ENCODE data around the gene TBC1D9.
"Not testable (repeated sequence)": the region's sequence is repeated elsewhere in the genome, so short reads cannot be mapped to it uniquely, and the experiment has no call there.

Gene TBC1D9
- total RNA-seq: 4.8 to 15.7 reads per million in 2 donors

DNA sequence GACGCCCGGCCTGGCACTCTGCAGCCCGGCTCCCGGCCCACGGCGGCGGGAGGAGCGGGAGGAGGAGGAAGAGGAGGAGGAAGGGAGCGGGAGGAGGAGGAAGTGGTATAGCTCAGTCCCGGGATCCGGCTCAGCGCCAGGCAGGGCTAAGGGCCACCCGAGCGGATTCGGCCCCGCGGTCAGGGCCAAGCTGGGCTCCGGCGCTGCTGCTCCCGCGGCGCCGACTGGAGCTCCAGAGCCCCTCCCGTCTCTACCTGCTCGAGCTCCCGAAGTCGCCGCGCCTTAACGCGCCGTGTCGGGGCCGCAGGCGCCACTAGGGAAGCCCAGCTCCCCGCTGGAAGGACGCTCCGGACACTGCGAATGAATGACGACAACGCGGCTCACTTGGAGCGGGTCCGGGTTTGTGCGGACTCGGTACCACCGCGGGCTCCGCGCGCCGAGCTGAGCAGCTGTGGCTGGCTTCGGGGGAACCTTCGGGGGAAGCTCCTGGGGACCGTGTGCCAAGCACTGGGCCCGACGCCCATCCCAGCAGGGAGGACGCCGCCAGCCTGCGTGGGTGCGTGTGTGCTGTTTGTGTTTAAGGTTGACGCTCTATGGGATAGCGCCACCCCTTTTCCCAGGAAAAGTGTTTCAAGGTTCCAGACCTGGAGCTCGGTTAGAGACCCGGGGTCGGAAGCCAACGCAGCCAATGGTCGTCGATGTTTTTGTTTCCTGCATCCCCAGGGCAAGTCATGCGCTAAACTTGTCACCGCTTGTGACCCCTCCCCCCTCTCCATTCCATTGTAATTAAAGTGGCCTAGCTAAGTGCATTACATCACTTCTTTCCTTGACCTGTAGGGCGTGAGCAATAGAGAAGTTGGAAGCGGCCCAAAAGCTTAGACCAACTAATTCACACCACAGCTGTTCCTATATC, at the start of gene TBC1D9:
TBC1D9 (minus strand) TSS at position 67 of the 913 bp plus-strand sequence. CDS start 340 bp downstream, outside the sequence.
- peak; percentile 4 for DNase-seq

DNA sequence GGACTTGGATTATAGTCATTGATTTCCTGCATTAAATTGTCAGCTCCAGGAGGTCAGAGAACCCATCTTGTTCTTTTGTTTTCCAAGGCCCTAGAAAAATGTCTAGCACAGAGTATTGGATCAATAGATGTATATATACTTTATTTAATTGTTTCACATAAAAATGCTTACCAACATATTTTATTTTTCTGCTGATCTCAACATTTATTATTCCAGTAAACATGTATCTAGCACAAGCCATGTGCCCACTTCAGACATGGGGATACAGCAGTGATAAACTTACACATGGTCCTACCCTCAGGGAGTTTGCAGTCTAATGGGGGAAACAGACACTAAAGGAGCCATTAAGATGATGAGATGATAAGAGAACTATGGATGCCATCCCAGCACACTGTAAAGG, 49.1 kb upstream of the TBC1D9 start:
- no peak for DNase-seq

DNA sequence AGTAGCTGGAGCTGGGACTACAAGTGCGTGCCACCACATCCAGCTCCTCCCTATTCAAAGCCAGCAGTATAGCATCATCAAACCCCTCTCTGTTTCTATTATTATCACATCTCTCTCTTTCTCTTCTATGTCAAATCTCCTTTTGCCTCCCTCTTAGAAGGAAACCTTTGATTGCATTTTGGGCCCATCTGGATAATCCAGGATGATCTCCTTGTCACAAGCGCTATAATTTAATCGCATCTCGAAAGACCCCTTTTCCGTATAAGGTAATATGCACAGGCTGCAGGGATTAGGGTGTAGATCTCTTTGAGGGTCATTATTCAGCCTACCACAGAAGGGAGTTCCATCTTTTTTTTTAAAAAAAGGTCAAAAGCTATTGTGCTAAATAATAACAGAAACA, 46.4 kb upstream of the TBC1D9 start:
- no peak for DNase-seq

DNA sequence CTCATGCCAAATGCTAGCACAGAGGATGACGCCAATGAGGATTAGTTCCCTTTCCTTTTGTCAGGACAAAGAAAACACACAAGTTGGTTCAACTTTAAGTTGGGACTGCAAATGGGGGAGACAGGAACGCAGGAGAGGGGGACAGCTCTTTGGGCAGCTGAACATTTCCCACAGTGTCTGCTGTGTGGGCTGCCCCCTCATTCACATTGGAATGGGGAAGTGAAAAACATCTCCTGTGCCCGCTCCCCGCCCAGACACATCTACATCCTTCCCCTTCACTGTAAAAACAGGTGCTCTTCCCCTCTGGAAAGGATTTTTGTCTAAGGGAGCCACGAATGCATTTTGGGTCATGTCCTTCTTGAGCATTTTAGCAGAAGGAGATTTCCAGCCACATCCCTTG, 44.5 kb upstream of the TBC1D9 start:
- DNase-seq: no peak

DNA sequence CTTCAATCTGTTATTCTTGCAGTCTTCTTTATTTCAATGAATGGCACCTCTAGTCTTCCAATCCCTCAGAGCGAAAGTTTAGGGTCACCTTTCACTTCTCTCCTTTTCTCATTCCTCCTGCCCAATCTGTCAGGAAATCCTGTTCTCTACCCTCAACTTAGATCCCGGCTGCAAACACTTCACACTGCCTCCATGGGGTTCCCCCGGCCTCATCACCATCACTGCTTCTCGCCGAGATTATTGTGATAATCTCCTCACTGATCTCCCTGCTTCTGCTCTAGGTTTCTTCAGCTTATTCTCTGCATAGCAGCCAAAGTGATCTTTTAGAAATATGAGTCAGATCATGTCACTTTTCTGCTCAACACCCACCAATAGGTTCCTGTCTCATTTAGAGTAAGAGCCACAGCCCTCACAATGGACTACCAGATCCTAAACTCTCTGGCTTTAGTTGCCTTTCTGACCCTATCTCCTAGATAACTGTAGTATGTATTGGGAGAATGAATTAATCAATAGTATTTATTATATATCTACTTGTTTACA, 43.6 kb upstream of the TBC1D9 start:
- DNase-seq: no peak

DNA sequence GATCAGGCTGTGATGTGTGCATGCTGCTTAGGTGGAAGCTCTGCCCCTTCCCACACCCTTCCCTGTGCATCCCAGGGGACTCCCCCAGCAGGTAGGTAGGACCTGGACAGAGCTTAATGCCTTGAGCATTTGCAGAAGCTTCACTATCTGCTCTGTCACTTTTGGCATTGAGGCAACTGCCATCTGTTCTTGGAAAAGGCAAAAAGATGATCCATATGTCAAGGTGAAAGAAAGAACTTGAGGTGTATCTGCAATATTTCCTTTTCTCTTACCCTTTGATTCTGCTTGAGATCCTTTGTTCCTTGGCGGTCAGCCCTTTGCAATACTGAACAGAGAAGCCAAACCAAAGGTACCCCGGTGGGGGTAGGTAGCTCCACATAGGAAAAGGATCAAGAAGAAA, 37.1 kb upstream of the TBC1D9 start:
- no peak for DNase-seq

DNA sequence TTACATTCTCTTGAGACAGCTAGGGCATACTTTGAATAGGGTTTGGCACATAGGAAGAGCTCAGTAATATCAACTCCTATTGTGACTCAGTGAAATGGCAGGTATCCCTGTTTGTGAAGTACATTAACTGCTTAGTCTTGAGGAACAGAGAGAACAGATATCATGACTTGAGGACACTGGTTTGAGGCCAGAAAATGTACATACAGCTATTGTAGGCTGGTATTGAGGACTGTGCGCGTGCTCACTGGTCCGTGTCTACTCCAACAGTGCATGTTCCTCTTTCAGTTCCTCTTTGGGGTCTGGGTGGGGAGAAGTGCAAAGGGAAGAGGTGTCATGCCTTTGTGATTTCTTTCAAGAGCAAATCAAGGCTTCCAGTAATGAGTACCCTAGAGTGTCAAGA, 34.6 kb upstream of the TBC1D9 start:
- no peak for DNase-seq

DNA sequence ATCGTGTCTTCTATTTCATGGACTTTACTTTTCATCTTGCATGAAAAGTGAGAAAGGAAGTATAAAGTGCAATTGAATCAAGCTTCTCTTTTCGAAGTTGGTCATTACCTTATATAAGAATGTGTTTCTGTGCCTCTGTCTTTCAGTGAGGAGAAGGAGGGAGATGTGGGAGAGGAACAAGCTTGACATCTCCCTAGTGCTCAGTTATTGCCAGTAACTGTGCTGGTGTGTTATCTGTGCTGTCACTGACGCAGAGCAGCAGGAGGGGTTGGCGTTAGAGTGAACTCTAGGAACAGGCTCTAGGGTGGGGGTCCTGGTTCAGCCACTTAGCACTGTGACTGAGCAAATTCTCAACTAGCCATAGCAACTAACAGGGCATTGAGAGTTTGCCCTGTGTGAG, 34.0 kb upstream of the TBC1D9 start:
- no peak for DNase-seq

DNA sequence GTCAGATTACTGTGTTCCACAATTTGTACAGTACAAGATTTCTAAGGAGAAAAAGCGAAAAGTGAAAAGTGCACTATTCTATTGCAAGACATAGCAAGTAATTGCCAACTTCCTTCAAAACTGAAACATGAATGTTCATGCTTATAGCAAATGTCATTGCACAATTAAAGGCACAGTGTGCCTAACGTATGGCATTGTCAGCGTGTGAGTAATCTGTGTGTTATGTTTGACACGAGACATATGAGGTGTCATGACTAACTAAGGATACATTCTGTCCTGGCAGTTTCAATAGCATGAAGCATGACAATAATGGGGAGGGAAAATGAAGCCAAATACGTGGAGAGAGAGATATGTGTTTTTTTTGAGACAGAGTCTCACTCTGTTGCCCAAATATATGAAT, 33.6 kb upstream of the TBC1D9 start:
- no peak for DNase-seq

DNA sequence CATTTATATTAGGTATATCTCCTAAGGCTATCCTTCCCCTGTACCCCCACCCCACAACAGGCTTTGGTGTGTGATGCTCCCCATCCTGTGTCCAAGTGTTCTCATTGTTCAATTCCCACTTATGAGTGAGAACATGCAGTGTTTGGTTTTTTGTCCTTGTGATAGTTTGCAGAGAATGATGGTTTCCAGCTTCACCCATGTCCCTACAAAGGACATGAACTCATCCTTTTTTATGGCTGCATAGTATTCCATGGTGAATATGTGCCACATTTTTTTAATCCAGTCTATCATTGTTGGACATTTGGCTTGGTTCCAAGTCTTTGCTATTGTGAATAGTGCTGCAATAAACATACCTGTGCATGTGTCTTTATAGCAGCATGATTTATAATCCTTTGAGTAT, 26.6 kb upstream of the TBC1D9 start:
- not testable (repeated sequence) for DNase-seq

DNA sequence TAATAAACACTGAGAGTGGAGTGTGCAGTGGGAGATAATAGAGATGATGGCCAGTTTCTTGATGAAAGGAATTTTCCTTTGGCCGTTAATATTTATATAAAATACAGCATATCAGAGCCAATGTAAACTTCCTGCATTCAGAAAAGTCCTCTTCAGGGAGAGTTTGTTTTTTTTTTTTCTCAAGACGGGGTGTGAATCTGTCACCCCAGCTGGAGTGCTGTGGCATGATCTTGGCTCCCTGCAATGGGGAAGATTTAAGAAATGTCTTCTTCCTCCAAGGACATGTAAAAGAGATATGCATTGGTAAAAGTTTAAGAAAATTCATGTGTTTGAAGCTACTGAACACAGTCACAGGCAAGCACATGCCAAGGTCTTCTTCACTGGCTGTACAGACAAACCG, 25.4 kb upstream of the TBC1D9 start:
- DNase-seq: no peak

DNA sequence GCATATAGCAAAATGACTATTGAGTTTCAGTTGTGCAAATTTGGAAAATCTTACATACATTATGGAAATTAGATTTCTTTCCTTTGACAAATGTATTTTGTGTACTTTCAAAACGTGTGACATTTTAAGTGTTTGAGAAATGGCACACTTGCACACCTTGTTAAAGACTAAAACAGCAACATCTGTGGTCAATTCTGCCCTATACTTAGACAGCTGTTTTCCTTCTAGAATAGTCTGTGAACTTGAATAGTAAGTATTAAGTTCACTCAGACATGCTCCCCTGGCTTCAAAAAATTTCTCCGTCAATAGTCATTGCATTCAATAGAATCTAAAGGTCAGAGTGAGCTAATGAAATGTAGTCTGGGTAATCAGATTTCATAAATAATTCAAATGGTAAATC, 21.7 kb upstream of the TBC1D9 start:
- no peak for DNase-seq

DNA sequence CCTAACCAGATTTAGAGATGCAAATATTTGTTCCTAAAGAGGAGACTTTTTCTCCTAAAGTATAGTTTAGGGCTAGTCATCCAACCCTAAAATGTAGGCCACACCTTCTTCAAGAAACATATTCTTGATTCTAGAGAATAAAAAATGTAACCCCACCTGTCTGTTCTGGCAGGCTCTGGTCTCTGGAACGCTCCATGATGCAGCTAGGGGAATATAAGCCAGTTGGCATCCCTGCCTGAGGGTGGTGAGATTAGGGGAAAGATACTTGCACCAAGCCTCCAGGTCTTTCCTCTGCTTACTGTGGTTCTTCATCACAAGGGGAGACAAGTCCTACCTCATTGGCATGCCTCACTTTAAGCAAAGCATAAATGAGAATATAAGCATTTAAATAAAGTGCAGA, 21.2 kb upstream of the TBC1D9 start:
- DNase-seq: no peak

DNA sequence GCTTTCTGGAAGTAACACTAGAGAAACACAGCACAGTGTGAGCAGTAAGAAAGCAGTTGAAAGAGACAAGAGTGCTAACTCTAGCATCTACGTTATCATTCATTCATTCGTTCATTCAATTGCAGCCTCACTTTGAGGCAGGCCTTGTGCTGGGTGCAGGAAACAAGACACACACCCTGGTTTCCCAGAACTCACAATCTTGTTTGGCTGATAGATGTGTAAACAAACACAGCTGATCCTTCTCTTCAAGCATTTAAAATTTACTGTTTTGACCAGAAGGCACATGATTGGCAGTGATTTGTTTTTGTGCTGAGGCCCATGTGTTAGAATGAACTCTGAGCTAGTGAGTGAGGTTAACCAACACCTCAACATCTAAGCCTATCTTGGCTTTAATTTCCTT, 20.4 kb upstream of the TBC1D9 start:
- DNase-seq: no peak

DNA sequence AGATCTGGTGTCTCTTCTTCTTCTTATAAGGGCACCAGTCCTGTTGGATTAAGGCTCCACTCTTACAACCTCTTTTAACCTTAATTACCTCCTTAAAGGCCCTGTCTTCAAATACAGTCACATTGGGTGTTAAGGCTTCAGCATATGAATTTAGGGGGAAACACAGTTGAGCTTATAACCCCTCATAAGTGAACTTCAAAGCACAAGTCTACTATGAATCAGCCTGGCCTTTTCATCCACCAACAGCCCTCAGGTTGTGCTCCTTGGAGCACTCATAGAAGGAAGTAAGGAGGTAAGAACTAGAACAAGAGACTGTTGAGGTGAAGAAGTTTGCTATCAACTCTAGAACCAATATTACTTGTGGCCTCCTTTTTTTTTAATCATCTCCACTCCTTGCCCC, 18.8 kb upstream of the TBC1D9 start:
- DNase-seq: no peak

DNA sequence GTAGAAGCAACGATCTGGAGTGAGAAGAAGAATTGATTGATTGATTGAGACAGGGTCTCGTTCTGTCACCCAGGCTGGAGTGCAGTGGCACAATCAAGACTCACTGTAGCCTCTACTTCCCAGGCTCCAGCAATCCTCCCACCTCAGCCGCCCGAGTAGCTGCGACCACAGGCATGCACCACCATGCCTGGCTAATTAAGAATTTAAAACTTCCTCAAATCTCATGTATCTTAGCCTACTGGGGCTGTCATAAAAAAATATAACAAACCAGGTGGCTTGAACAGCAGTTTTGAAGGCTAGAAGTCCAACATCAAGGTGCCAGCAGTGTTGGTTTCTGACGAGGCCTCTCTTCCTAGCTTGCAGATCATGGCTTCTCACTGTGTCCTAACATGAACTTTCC, 18.3 kb upstream of the TBC1D9 start:
- no peak for DNase-seq

DNA sequence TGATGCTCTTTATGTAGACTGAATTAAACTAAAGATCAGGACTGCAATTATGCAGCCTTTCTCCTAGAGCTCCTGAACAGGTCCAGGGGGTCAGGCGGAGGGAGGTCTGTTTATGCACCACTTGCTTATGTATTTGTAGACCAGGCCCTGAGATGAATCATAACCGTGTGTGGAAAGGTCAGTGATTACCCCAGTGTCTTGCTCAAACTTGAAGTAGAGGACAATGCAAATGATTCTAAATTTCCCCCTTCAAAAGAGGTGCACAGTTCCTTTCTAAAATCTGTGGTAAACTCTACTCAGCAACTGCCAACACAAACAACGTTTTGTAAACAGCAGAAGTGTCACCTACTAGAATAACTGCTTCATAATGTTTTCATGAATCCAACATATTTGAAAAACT, 13.0 kb upstream of the TBC1D9 start:
- DNase-seq: no peak

DNA sequence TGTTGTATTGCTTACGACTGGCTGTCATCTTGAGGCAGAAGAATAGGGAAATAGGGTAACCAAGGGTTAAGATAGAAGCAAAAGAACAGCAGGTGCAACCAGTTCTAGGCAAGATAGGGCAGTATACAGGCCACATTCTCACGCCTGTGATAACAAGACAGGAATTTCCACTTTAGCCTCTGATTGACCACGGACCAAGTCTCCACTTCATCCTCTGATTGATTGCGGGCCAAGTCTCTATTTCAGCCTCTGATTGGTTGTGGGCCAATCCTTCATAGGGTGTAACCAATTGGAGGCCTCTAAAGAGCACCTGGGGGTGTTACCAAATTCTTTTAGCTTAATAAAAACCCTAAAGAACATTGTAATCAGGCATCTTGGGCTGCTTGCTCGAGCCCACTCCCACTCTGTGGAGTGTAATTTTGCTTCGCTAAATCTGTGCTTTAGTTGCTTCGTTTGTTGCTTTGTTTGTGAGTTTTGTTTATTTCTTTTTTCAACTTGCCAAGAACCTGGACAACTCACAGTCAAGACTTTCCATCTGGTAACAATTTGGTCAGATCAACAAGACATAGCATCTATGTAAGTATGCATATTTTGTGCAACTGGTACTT, 8.7 kb upstream of the TBC1D9 start:
- no peak for DNase-seq

DNA sequence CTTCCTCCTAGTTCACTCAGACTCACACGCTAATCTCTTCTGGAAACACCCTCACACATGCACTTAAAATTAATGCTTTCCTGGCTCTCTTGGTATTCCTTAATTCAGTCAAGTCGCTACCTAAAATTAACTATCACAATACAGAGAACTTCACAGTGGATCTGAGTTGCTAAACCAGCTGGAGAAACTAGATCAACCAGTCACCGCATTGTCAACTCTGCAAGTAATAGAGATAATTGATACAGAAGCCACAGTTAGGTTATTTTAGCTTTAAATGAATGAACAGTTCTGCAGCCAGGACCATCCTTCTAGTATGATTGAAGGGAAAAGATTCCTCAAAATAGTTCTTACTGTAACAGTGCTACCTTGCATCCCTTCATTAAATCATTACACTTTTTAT, 6.0 kb upstream of the TBC1D9 start:
- no peak for DNase-seq

DNA sequence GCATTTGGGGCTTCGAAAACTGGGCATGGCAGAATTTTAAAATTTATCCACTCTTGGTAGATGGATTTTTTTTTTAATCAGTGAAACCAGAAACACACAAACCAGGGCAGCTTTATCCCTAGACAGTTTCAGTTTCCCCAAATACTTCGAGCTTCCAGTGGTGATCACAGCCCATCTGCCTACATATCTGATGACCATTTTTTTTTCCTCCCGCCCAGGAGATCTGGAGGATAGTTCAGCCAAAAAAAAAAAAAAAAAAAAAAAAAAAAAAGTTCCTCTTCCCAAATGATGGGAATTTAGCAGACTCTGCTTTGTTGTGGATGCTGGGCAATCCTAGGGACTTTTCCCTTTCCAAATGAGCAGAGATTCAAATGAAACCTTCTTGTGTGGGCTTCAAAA, 1.0 kb upstream of the TBC1D9 start:
- no peak for DNase-seq

DNA sequence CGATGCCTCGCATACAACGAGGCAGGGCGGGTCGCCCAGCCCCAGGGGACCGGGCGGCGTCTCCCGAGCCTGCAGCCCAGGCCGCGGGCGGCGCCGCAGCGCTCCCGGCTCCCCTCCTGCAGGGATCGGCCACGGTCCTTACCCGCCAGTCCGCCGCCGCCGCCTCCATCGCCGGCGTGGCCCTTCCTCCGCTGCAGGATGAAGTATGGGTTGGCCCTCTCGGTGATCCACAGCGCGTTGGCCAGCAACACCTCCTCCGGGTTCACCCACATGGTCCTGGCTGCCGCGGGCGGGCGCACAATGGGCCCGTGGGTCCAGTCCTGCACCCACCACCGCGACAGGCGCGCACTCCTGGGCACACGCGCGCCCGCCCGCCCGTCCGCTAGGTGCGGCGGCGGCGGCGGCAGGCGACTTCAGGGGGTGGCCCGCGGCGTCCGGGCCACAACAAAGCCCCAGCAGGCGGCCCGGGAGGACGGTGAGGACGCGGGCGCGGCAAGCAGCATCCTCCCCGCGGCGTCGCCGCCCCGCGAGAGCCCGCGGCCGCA, 339 bp downstream of the TBC1D9 start:
- DNase-seq: peak; percentile 4

DNA sequence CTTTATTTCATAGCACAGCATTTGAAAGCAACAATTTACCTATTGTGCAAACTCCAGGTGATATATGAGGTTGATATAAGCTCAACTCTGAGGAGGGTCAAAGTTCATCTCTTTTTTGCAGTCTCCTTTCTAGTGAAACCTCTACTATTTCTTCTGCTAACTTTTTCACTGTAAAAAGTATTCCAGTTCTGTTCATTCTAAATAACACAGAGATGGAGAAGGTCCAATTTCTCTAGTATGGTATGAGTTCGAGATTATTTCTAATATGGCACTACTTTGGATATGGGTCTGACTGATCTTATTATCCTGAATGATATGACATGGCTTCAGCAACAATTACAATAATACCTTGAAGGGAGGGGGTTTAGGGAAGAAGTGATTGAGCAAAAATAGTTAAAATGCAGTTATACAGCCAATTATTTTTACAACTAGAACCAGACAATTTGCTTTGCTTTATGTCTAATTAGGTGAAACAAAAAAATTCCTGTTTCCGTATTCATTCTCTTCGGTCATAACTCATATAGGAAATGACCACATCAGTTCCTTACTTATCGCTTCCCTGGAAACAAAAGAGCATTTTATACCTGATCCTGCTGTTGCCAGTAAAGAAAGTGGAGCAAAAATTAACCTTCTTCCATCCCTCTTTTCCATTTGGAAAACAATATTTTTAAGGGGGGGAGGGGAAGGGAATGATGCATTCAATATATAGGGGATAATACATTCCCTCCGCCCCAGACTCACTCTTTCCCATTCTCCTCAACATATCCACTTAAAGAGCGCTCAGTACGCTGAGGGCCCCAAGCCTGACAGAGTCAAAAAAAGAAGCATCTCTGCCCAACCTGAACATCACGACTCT, 1.0 kb downstream of the TBC1D9 start:
- DNase-seq: no peak

DNA sequence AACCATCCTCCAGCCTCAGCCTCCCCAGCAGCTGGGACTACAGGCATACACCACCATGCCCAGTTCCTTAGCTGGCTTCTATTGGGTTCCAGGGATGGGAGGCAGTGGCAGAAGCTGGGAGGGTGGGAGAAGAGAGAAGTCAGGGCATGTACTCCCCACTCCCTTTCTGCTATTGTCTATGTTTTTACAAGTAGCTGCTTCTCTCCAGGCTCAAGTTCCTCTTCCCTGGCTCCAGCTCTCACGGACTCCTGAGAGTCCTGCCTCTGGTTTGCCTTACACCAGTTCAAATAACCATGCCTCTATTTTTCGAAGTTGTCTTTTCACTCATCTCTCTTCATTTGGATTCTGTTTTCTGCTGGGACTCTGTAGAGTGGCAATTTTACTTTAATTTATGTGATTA, 2.9 kb downstream of the TBC1D9 start:
- no peak for DNase-seq

Measured in activated gamma-delta T cell (primary cell).